Measurements from ENCODE around the gene SPACA6. TPM values are rescaled to one million over a fixed set of nuclear protein-coding genes. Genes with fewer than 3 reads are reported as not detected.

Gene SPACA6
- total RNA-seq, 1 experiment from 2014 or later, result 13.1 TPM

GRCh38 chr19:51691074-51691583 is 2.0 kb upstream of the SPACA6 start:
- TF ChIP-seq CTCF (IDR thresholded peaks at IDR 0.05; ENCODE audit: unreplicated experiment), result no peak
- DNase-seq (ENCODE audit: unreplicated experiment), result peak; percentile 49
- ChIA-PET CTCF (interaction anchor here (0.6 kb wide), 1 partner anchor 43 kb away, joined by 7 read pairs; no protein-coding TSS in a partner anchor), POLR2A (interaction anchor here (4.0 kb wide), 1 partner anchor 13 kb away, joined by 39 read pairs; no protein-coding TSS in a partner anchor)
- peak overlapping the region; percentile 73 for H3K4me3 Mint-ChIP-seq (ENCODE audit: unreplicated experiment)
- H3K27ac Mint-ChIP-seq (ENCODE audit: low read depth, unreplicated experiment), result peak overlapping the region; percentile 86
- intact Hi-C loops (cut with micrococcal nuclease), result no loop called here
- BruUV-seq (replicated peaks), result no TSS peak
- no peaks in the 10 kb centered on the region for H3K9me3 Mint-ChIP-seq (ENCODE audit: unreplicated experiment)
- H3K27me3 Mint-ChIP-seq (ENCODE audit: insufficient read depth, unreplicated experiment), result no peaks in the 10 kb centered on the region
- H3K36me3 Mint-ChIP-seq (ENCODE audit: insufficient read depth, unreplicated experiment), result peaks cover 43% of the 10 kb centered on the region
- peaks cover 45% of the 10 kb centered on the region for H3K4me1 Mint-ChIP-seq (ENCODE audit: insufficient read depth, unreplicated experiment)

- intact Hi-C loops (cut with micrococcal nuclease), result no loop called here
- no TSS peak for BruUV-seq (replicated peaks)
- ChIA-PET CTCF (no interaction called here), POLR2A (no interaction called here)
- peak overlapping the region; percentile 86 for H3K27ac Mint-ChIP-seq (ENCODE audit: low read depth, unreplicated experiment)
- H3K9me3 Mint-ChIP-seq (ENCODE audit: unreplicated experiment), result no peaks in the 10 kb centered on the region
- no peak for DNase-seq (ENCODE audit: unreplicated experiment)
- no peaks in the 10 kb centered on the region for H3K27me3 Mint-ChIP-seq (ENCODE audit: insufficient read depth, unreplicated experiment)
- H3K4me1 Mint-ChIP-seq (ENCODE audit: insufficient read depth, unreplicated experiment), result peaks cover 42% of the 10 kb centered on the region
- no peak for TF ChIP-seq CTCF (IDR thresholded peaks at IDR 0.05; ENCODE audit: unreplicated experiment)
- peak overlapping the region; percentile 73 for H3K4me3 Mint-ChIP-seq (ENCODE audit: unreplicated experiment)
- H3K36me3 Mint-ChIP-seq (ENCODE audit: insufficient read depth, unreplicated experiment), result peaks cover 50% of the 10 kb centered on the region
These were observed 1.3 kb upstream of the SPACA6 start for GRCh38 chr19:51691584-51692428.

- no peaks in the 10 kb centered on the region for H3K9me3 Mint-ChIP-seq (ENCODE audit: unreplicated experiment)
- no peak for TF ChIP-seq CTCF (IDR thresholded peaks at IDR 0.05; ENCODE audit: unreplicated experiment)
- H3K27me3 Mint-ChIP-seq (ENCODE audit: insufficient read depth, unreplicated experiment), result no peaks in the 10 kb centered on the region
- intact Hi-C loops (cut with micrococcal nuclease), result no loop called here
- H3K27ac Mint-ChIP-seq (ENCODE audit: low read depth, unreplicated experiment), result peak overlapping the region; percentile 93
- H3K4me3 Mint-ChIP-seq (ENCODE audit: unreplicated experiment), result peak overlapping the region; percentile 73
- BruUV-seq (replicated peaks), result no TSS peak
- H3K4me1 Mint-ChIP-seq (ENCODE audit: insufficient read depth, unreplicated experiment), result peaks cover 40% of the 10 kb centered on the region
- POLR2A ChIA-PET, result no interaction called here
- H3K36me3 Mint-ChIP-seq (ENCODE audit: insufficient read depth, unreplicated experiment), result peaks cover 57% of the 10 kb centered on the region
- no peak for DNase-seq (ENCODE audit: unreplicated experiment)
- CTCF ChIA-PET, result no interaction called here
These were observed 662 bp upstream of the SPACA6 start for GRCh38 chr19:51692468-51692867.

- Mint-ChIP-seq H3K4me3 (ENCODE audit: unreplicated experiment) (no peak overlapping the region), H3K27me3 (ENCODE audit: insufficient read depth, unreplicated experiment) (no peaks in the 10 kb centered on the region), H3K4me1 (ENCODE audit: insufficient read depth, unreplicated experiment) (peaks cover 26% of the 10 kb centered on the region), H3K27ac (ENCODE audit: low read depth, unreplicated experiment) (no peak overlapping the region), H3K9me3 (ENCODE audit: unreplicated experiment) (no peaks in the 10 kb centered on the region), H3K36me3 (ENCODE audit: insufficient read depth, unreplicated experiment) (peaks cover 62% of the 10 kb centered on the region)
- no peak for TF ChIP-seq CTCF (IDR thresholded peaks at IDR 0.05; ENCODE audit: unreplicated experiment)
- ChIA-PET CTCF (interaction anchor here (0.7 kb wide), 1 partner anchor 1110 kb away, joined by 3 read pairs; no protein-coding TSS in a partner anchor), POLR2A (no interaction called here)
- intact Hi-C loops (cut with micrococcal nuclease), result no loop called here
- no TSS peak for BruUV-seq (replicated peaks)
- DNase-seq (ENCODE audit: unreplicated experiment), result no peak
These were observed 689 bp downstream of the SPACA6 start for GRCh38 chr19:51693819-51694218.
